Measurements from ENCODE around the gene RABGAP1L.

DNA sequence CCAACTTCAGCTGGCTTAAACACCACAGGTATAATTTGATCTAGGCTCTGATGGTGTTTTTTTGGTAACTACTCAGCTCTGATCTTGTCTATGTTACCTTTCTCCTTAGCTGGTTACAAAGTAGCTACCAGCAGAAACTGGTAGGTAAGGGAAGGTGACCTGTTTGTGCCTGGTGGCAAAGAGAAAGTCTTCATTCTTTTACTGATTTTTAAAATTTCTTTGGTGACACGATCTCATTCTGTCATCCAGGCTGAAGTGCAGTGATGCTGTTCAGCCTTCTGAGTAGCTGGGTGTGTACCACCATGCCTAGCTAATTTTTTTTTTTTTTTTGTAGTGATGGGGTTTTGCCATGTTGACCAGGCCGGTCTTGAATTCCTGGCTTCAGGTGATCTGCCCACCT lies 62.4 kb downstream of the RABGAP1L start:
- TF ChIP-seq, protein P1, sequence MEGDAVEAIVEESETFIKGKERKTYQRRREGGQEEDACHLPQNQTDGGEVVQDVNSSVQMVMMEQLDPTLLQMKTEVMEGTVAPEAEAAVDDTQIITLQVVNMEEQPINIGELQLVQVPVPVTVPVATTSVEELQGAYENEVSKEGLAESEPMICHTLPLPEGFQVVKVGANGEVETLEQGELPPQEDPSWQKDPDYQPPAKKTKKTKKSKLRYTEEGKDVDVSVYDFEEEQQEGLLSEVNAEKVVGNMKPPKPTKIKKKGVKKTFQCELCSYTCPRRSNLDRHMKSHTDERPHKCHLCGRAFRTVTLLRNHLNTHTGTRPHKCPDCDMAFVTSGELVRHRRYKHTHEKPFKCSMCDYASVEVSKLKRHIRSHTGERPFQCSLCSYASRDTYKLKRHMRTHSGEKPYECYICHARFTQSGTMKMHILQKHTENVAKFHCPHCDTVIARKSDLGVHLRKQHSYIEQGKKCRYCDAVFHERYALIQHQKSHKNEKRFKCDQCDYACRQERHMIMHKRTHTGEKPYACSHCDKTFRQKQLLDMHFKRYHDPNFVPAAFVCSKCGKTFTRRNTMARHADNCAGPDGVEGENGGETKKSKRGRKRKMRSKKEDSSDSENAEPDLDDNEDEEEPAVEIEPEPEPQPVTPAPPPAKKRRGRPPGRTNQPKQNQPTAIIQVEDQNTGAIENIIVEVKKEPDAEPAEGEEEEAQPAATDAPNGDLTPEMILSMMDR (IDR thresholded peaks at IDR 0.05) = no peak
- no peak for TF ChIP-seq EZH2 (IDR thresholded peaks at IDR 0.05)
